NT2/D1 (cell line): Measurements from ENCODE around the gene ROBO1.

Source experiments
- DNase-seq: peaks from one replicate; pipeline ENCODE4 v3.0.0-alpha.2; 2011; ENCODE audit warnings: low read depth, low spot score
- H3K27me3 ChIP-seq: 2 replicates; pipeline ENCODE4 v1.6.0; 2011; ENCODE audit warnings: mild to moderate bottlenecking; ENCODE audit not compliant: insufficient read length, insufficient read depth
- H3K36me3 ChIP-seq: 2 replicates; pipeline ENCODE4 v1.6.1; 2011; ENCODE audit warnings: mild to moderate bottlenecking, low read length, mixed read lengths; ENCODE audit not compliant: insufficient read depth, insufficient read length
- H3K4me1 ChIP-seq: 2 replicates; pipeline ENCODE4 v1.5.1; 2011; ENCODE audit not compliant: insufficient read depth, insufficient read length
- H3K4me3 ChIP-seq: 2 replicates; pipeline ENCODE4 v1.5.1; 2011; ENCODE audit warnings: low read depth; ENCODE audit not compliant: insufficient read length
- H3K9ac ChIP-seq: 2 replicates; pipeline ENCODE4 v1.6.0; 2011; ENCODE audit warnings: low read depth; ENCODE audit not compliant: insufficient read length
- H3K9me3 ChIP-seq: 2 replicates; pipeline ENCODE4 v1.5.1; 2011; ENCODE audit warnings: mild to moderate bottlenecking, low read length; ENCODE audit not compliant: insufficient read depth
- SUZ12 ChIP-seq: IDR thresholded peaks from 2 replicates; pipeline ENCODE4 v1.6.1; 2011; ENCODE audit not compliant: insufficient read length, insufficient read depth; ENCODE audit errors: extremely low read depth
- YY1 ChIP-seq: IDR thresholded peaks from 2 replicates; pipeline ENCODE4 v1.6.1; 2011; ENCODE audit not compliant: insufficient read length, insufficient read depth
- ZNF274 ChIP-seq: IDR thresholded peaks from 2 replicates; pipeline ENCODE4 v1.6.1; 2011; ENCODE audit warnings: mild to moderate bottlenecking, low read depth, low read length

The ROBO1 gene

DNA sequence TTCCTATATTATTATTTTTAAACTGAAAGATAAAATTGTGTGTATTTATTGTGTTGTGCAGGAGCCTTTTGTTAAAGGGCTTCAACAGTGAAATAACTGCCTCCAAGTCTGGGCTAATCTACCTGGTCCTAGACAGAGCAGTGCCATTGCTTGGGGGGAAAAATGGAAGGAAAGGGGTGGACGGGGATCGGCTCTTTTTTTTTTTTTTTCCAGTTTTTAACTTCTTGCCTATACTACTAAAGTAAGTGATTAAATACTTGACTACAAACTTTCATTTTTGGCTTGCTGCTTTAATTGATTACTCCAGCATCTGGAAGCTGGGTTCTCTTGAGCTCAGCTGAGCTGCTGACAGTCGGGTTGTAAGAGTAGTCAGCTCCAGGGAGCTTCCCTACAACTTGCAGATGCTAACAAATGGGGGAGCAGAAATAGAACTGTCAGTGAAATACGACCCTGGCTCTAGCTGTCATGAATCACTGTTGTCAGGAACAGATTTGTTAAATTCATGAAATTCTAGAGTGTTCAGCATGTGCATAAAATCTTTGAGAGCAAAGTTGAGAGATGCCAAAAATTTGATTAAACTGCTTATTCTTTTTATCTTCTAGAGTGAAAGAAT, 276.7 kb downstream of the ROBO1 start:
- H3K9me3 ChIP-seq: no peaks in the 10 kb centered on the region
- H3K27me3 ChIP-seq: no peaks in the 10 kb centered on the region
- H3K9ac ChIP-seq: no peak overlapping the region

DNA sequence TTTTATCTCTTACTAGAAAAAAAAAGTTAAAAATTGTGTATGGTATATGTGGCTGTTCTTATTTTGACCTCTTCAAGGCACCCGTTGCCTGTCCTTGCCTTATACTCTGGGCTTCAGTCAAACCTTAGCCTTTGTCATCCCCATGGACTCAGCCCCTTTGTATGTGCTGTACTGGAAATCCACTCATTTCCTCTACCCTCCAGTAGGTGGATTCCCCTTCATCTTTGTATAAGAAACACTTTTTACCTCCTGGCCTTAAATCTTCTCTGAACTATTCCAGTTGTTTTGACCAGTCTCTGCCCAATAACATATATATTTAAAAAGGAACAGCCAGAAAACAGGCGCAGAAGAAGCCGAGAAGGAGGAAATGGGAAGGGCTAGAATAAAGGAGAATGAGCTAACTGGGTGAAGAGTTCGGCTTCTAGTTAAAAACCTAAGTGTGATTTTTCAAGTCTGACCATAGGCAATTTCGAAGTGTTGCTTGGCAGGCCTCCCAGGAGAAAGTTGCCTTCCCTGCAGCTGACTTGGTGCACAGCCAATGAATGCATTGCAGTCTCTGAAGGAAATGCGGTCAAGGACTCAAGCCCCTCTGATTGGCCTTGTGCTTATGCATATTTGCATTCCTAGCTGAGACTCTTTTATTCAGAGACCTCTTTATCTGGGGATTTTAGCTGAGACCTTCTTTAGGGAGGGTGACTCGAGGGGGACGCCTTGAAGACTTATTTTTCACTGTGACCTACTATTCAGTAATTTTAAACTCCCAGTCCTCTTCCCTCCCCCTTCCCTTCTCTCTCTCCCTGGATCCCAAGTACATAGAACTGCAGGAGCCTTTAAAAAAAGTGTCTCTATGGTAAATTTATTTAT, 277.4 kb downstream of the ROBO1 start:
- Histone ChIP-seq H3K9me3 (no peaks in the 10 kb centered on the region), H3K4me3 (no peak overlapping the region), H3K9ac (no peak overlapping the region), H3K27me3 (no peaks in the 10 kb centered on the region), H3K4me1 (no peaks in the 10 kb centered on the region), H3K36me3 (no peaks in the 10 kb centered on the region)
- no peak for DNase-seq
- no peak for TF ChIP-seq SUZ12
- TF ChIP-seq YY1: no peak
- no peak for TF ChIP-seq ZNF274

More for the DNA sequence above, 276.7 kb downstream of the ROBO1 start:
- TF ChIP-seq ZNF274: no peak
- no peak for TF ChIP-seq SUZ12
- TF ChIP-seq YY1: no peak
- DNase-seq: no peak
- H3K4me1 ChIP-seq: no peaks in the 10 kb centered on the region
- H3K36me3 ChIP-seq: no peaks in the 10 kb centered on the region
- no peak overlapping the region for H3K4me3 ChIP-seq

DNA sequence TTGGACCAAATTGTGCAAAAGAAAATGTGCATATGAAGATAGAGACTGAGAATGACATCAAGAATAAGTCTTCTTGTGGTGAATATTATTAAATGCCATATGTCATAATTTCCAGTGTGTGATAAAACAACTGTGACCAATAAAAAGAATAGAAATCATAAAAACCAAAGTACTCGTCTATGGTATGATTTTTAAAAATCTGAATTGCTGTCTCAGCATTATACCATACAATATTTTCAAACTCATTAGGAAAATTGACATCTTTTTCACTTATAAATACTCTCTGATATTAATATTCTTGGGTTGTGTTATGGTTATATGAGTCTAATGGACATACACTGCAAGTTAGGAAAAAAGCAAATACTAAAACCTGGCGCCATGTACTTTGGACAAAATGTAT, 279.4 kb downstream of the ROBO1 start:
- H3K9ac ChIP-seq: no peak overlapping the region
- no peaks in the 10 kb centered on the region for H3K36me3 ChIP-seq

GRCh38 chr3:79480746-79481145, 287.1 kb downstream of the ROBO1 start:
- no peak for TF ChIP-seq SUZ12
- no peaks in the 10 kb centered on the region for H3K27me3 ChIP-seq

More for the DNA sequence above, 279.4 kb downstream of the ROBO1 start:
- no peak for DNase-seq
- Histone ChIP-seq H3K4me1 (no peaks in the 10 kb centered on the region), H3K27me3 (no peaks in the 10 kb centered on the region), H3K9me3 (no peaks in the 10 kb centered on the region), H3K4me3 (no peak overlapping the region)
- TF ChIP-seq SUZ12: no peak
- no peak for TF ChIP-seq YY1
- TF ChIP-seq ZNF274: no peak

GRCh38 chr3:79478620-79479019, 289.2 kb downstream of the ROBO1 start:
- TF ChIP-seq YY1 (no peak), SUZ12 (no peak), ZNF274 (no peak)
- Histone ChIP-seq H3K27me3 (no peaks in the 10 kb centered on the region), H3K9ac (no peak overlapping the region), H3K9me3 (no peaks in the 10 kb centered on the region), H3K36me3 (no peaks in the 10 kb centered on the region), H3K4me1 (no peaks in the 10 kb centered on the region), H3K4me3 (no peak overlapping the region)
- no peak for DNase-seq

More at GRCh38 chr3:79480746-79481145, 287.1 kb downstream of the ROBO1 start:
- no peaks in the 10 kb centered on the region for H3K4me1 ChIP-seq
- H3K36me3 ChIP-seq: no peaks in the 10 kb centered on the region
- H3K9me3 ChIP-seq: no peaks in the 10 kb centered on the region
- H3K4me3 ChIP-seq: no peak overlapping the region
- DNase-seq: no peak
- no peak overlapping the region for H3K9ac ChIP-seq

DNA sequence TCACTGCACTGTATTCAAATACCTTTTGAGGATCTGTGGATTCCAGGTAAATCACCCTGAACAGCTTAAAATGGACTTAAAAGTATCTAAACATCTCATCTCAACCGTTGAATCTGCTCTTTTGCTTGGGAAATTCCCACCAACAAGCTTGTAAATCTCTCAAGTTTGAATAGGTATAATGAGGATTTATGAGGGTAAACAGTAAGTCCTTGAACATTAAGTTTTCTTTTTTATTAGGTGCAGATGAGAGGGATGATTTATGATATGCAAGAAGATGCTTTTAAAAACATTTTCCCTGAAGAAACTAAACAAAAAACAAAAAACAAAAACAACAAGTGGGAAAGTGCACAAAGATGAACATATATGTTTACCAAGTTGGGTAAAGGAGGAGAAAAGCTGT, 290.6 kb downstream of the ROBO1 start:
- Histone ChIP-seq H3K4me1 (no peaks in the 10 kb centered on the region), H3K36me3 (no peaks in the 10 kb centered on the region), H3K4me3 (no peak overlapping the region), H3K9ac (no peak overlapping the region), H3K27me3 (no peaks in the 10 kb centered on the region), H3K9me3 (no peaks in the 10 kb centered on the region)
- TF ChIP-seq YY1 (no peak), SUZ12 (no peak), ZNF274 (no peak)
- no peak for DNase-seq

DNA sequence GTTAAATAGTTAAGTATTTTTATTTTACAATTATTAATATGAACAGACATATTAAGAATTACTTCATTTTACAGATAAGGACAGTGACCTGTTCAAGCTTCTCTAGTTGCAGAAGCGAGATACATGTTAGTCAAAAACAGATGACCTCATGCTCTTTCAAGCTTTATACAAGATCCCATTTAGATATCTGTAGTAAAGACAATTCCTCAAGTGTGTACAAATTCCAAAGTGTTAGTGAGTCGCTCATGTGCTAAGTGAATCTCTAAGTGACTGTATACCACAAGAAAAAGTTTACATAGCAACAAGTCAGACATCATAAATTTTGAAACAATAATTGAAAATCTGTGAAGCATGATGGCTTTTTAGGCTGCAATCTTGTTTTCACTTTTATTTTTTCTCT, 293.8 kb downstream of the ROBO1 start:
- H3K36me3 ChIP-seq: no peaks in the 10 kb centered on the region
- no peaks in the 10 kb centered on the region for H3K27me3 ChIP-seq
- H3K9ac ChIP-seq: no peak overlapping the region
- no peak overlapping the region for H3K4me3 ChIP-seq
- no peaks in the 10 kb centered on the region for H3K9me3 ChIP-seq
- H3K4me1 ChIP-seq: no peaks in the 10 kb centered on the region
- DNase-seq: no peak
- TF ChIP-seq ZNF274 (no peak), YY1 (no peak), SUZ12 (no peak)
